HEK293 (cell line): ENCODE measurements around the gene MAGI1.

Experiments
- ATF2 ChIP-seq: fragments of 450-650 bp; formaldehyde crosslinking; IDR thresholded peaks from 2 replicates; pipeline ENCODE4 v1.5.1; 2016; ENCODE audit warnings: missing biosample characterization, missing genetic modification characterization, low read depth
- BCL11A ChIP-seq: fragments of 450-650 bp; formaldehyde crosslinking; IDR thresholded peaks from 2 replicates; pipeline ENCODE4 v1.5.1; 2016; ENCODE audit warnings: low read depth, missing biosample characterization, missing genetic modification characterization
- CTCF ChIP-seq: fragments of 450-650 bp; formaldehyde crosslinking; IDR thresholded peaks from 2 replicates; pipeline ENCODE4 v1.5.1; 2016; ENCODE audit warnings: missing biosample characterization, missing genetic modification characterization
- PRDM10 ChIP-seq: fragments of 450-650 bp; formaldehyde crosslinking; IDR thresholded peaks from 2 replicates; pipeline ENCODE4 v1.5.1; 2016; ENCODE audit warnings: missing biosample characterization, missing genetic modification characterization
- ZBTB1 ChIP-seq: fragments of 450-650 bp; formaldehyde crosslinking; IDR thresholded peaks from 2 replicates; pipeline ENCODE4 v1.5.1; 2016; ENCODE audit warnings: missing biosample characterization, missing genetic modification characterization
- ZNF148 ChIP-seq: fragments of 450-650 bp; formaldehyde crosslinking; IDR thresholded peaks from 2 replicates; pipeline ENCODE4 v1.5.0; 2017; ENCODE audit warnings: missing biosample characterization, missing genetic modification characterization, borderline replicate concordance
- ZNF398 ChIP-seq: fragments of 450-650 bp; formaldehyde crosslinking; IDR thresholded peaks from 2 replicates; pipeline ENCODE4 v1.5.1; 2017; ENCODE audit warnings: missing biosample characterization, missing genetic modification characterization
- ZNF629 ChIP-seq: fragments of 450-650 bp; formaldehyde crosslinking; IDR thresholded peaks from 2 replicates; pipeline ENCODE4 v1.5.1; 2017; ENCODE audit warnings: missing biosample characterization, missing genetic modification characterization
- ZNF777 ChIP-seq: fragments of 450-650 bp; formaldehyde crosslinking; IDR thresholded peaks from 2 replicates; pipeline ENCODE4 v1.5.1; 2017; ENCODE audit warnings: missing biosample characterization, missing genetic modification characterization, borderline replicate concordance

GRCh38 chr3:65925254-65925954 is 113.3 kb downstream of the MAGI1 start:
- TF ChIP-seq ZNF777, result no peak
- no peak for TF ChIP-seq PRDM10
- no peak for TF ChIP-seq ZNF148
- TF ChIP-seq CTCF (tag by site-specific recombination), result no peak
- no peak for TF ChIP-seq BCL11A (tag by site-specific recombination)
- no peak for TF ChIP-seq ATF2 (tag by site-specific recombination)
- no peak for TF ChIP-seq ZNF629
- TF ChIP-seq ZNF398 (tag by site-specific recombination), result no peak
- no peak for TF ChIP-seq ZBTB1 (tag by site-specific recombination)
